Measurements from ENCODE around the gene CA12.

GRCh38 chr15:63338170-63338569, 43.5 kb downstream of the CA12 start:
- no peak for TF ChIP-seq CTCF (IDR thresholded peaks at IDR 0.05)
- no peak for TF ChIP-seq POLR2A (IDR thresholded peaks at IDR 0.05)

Data from Peyer's patch (tissue), 4 donors.